ENCODE results near the gene DIPK1C.

DNA sequence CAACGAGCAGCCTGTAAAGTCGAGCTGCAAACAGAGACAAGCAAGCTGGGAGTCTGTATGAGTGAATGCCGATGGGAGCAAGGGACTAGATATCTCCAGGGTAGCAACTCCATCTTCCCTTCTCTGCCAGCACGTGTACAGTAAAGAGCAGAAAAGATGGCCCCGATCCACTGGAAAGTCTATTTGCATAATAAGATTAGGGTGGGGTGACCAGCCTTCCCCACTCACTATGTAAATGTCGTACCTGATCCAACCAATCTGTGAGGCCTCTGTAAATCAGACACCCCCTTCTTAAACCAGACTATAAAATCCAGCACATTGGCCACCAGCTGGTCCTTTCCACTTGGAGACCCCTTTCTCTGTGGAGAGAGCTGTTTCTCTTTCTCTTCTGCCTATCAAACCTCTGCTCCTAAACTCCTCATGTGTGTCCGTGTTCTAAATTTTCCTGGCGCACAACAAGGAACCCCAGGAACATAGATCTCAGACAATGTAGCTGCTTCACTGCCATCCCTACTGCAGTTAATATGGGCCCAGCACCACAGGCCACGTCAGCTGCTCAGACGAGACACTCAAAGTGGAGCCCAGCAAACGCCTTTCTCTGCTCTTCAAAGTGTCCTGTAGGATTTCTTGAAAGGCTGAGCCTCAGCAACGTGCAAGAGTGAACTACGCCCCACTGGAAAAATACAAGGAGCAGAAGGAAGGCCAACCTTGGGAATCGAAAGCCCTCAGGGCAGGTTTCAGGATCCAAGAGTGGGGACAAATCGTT is 26.1 kb downstream of the DIPK1C start:
- TF ChIP-seq, protein P1, sequence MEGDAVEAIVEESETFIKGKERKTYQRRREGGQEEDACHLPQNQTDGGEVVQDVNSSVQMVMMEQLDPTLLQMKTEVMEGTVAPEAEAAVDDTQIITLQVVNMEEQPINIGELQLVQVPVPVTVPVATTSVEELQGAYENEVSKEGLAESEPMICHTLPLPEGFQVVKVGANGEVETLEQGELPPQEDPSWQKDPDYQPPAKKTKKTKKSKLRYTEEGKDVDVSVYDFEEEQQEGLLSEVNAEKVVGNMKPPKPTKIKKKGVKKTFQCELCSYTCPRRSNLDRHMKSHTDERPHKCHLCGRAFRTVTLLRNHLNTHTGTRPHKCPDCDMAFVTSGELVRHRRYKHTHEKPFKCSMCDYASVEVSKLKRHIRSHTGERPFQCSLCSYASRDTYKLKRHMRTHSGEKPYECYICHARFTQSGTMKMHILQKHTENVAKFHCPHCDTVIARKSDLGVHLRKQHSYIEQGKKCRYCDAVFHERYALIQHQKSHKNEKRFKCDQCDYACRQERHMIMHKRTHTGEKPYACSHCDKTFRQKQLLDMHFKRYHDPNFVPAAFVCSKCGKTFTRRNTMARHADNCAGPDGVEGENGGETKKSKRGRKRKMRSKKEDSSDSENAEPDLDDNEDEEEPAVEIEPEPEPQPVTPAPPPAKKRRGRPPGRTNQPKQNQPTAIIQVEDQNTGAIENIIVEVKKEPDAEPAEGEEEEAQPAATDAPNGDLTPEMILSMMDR (IDR thresholded peaks at IDR 0.05): no peak
- TF ChIP-seq POLR2A (IDR thresholded peaks at IDR 0.05; ENCODE audit: low read depth) (no peak), POLR2AphosphoS5 (IDR thresholded peaks at IDR 0.05) (no peak)

Data from esophagus muscularis mucosa (tissue), 3 donors.